ENCODE measurements around the gene NOS1AP. TPM values are rescaled to one million over a fixed set of nuclear protein-coding genes. Genes with fewer than 3 reads are reported as not detected.
A peak's percentile ranks its signal among the peaks of the same experiment; 100 is the strongest.

Gene NOS1AP
- total RNA-seq, 1 experiment from 2014 or later: 5.3 TPM

GRCh38 chr1:162023181-162023546 lies 46.3 kb upstream of the NOS1AP start:
- RAD21 ChIA-PET (ENCODE audit: low non-redundant PET in 1 of 2, low total read pairs in 2 of 2, uncharacterized antibody in 2 of 2, unreplicated experiment in 2 of 2): interaction anchor here (1.0 to 1.3 kb wide), 4 partner anchors 14 to 231 kb away, joined by 3 to 5 read pairs (median 4); no protein-coding TSS in a partner anchor
- H3K4me1 ChIP-seq (ENCODE audit: control insufficient read depth in 1 of 2, insufficient read depth in 2 of 2, low read length in 2 of 2): peaks cover 9 to 17% of the 10 kb centered on the region in 2 experiments
- CTCF ChIA-PET: interaction anchor here (1.3 to 1.9 kb wide), 3 partner anchors 11 to 231 kb away, joined by 8 to 25 read pairs (median 21); no protein-coding TSS in a partner anchor
- POLR2A ChIA-PET: interaction anchor here (1.4 kb wide), 1 partner anchor 12 kb away, joined by 4 read pairs; no protein-coding TSS in a partner anchor
- peak overlapping the region; percentile 49; the same call in 1 of the 2 replicates for H3K9ac ChIP-seq (ENCODE audit: low read length)
- H3K4me2 ChIP-seq (ENCODE audit: low read length): peak overlapping the region; percentile 95
- H3K27me3 ChIP-seq (ENCODE audit: insufficient read depth, low read length): no peaks in the 10 kb centered on the region
- no peaks in the 10 kb centered on the region for H3K79me2 ChIP-seq (ENCODE audit: insufficient read depth, low read length)
- no peaks in the 10 kb centered on the region for H4K20me1 ChIP-seq (ENCODE audit: insufficient read depth)
- DNase-seq (ENCODE audit: low read depth, low spot score) (no peak), ATAC-seq (no peak)
- H3K4me3 ChIP-seq (replicated peaks in 1 of 2; ENCODE audit: low read depth in 1 of 2, low read length in 2 of 2): peak overlapping the region; percentile 70 to 82; a peak in 3 of 4 replicates
- TF ChIP-seq RAD21 (IDR thresholded peaks at IDR 0.05; ENCODE audit: low read depth) (no peak), MAX (IDR thresholded peaks at IDR 0.05) (no peak), EZH2 (IDR thresholded peaks at IDR 0.05) (no peak), FOSL1 (IDR thresholded peaks at IDR 0.05; ENCODE audit: low read depth) (no peak), CTCF (IDR thresholded peaks at IDR 0.05 in 2 of 3, conservative IDR thresholded peaks at IDR 0.05 in 1 of 3; ENCODE audit: borderline replicate concordance in 1 of 3, insufficient read depth in 1 of 3, low read depth in 2 of 3, low read length in 2 of 3) (no peak), SRF (IDR thresholded peaks at IDR 0.05; ENCODE audit: low read depth) (no peak), ZNF274 (IDR thresholded peaks at IDR 0.05; ENCODE audit: low read depth, low read length) (no peak), SIN3A (IDR thresholded peaks at IDR 0.05; ENCODE audit: low read depth) (no peak), JUND (IDR thresholded peaks at IDR 0.05) (no peak)
- H3K9me2 ChIP-seq (ENCODE audit: insufficient read depth): no peaks in the 10 kb centered on the region
- intact Hi-C loops (cut with micrococcal nuclease): no loop called here
- no peaks in the 10 kb centered on the region for H3K36me3 ChIP-seq (ENCODE audit: control insufficient read depth in 1 of 2, insufficient read depth in 2 of 2, low read length in 2 of 2)
- H2AFZ ChIP-seq (ENCODE audit: low read depth, low read length, poor library complexity, severe bottlenecking): peak overlapping the region; percentile 48
- no peaks in the 10 kb centered on the region for H3K9me3 ChIP-seq (ENCODE audit: control insufficient read depth in 1 of 2, insufficient read depth in 1 of 2, low read depth in 1 of 2, low read length in 2 of 2)
- BruUV-seq (replicated peaks): no TSS peak
- H3K27ac ChIP-seq (ENCODE audit: low read depth, low read length): no peak overlapping the region
